ENCODE results near the gene MOB3B. TPM values are rescaled to one million over a fixed set of nuclear protein-coding genes. Genes with fewer than 3 reads are reported as not detected.
"Not testable (repeated sequence)": the region's sequence is repeated elsewhere in the genome, so short reads cannot be mapped to it uniquely, and the experiment has no call there.

Gene MOB3B
- total and polyA plus RNA-seq, 2 donors (not counting 1 experiment from before 2014, with no cell fraction given) = under 0.01 to 0.15 TPM

DNA sequence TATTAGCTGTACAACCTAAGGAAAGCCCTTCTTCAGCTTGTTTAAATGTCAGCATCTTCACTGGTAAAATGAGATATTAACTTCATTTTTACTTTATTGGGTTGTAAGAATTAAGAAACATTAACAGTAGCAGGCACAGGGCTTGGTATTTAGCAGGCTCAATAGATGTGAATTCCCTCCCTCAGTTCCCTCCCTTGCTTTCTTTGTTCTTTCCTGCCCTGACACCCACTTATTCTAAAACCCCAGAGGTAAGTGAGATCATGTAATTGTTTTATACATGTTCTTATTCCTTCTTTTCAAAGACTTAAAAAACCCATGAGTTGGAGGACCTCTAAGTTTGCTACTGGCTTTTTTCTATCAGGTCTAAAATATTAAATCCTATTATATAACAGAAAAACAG, 78.9 kb downstream of the MOB3B start:
- no peaks in the 10 kb centered on the region for H3K27me3 ChIP-seq (ENCODE audit: control insufficient read depth, insufficient read depth, low read length)
- no peak overlapping the region for H3K27ac ChIP-seq (ENCODE audit: insufficient read depth, low read length)
- no peak overlapping the region for H3K4me2 ChIP-seq (ENCODE audit: extremely low read depth, insufficient read depth, low read length)
- H2AFZ ChIP-seq (ENCODE audit: low read length) = no peak overlapping the region
- no peaks in the 10 kb centered on the region for H3K79me2 ChIP-seq (ENCODE audit: control insufficient read depth, insufficient read depth, low read length)
- no peaks in the 10 kb centered on the region for H4K20me1 ChIP-seq (ENCODE audit: control insufficient read depth, extremely low read depth, insufficient read depth, low read length)
- H3K4me3 ChIP-seq (replicated peaks in 1 of 4; ENCODE audit: control extremely low read depth in 1 of 4, insufficient read depth in 1 of 4, low read depth in 3 of 4, low read length in 4 of 4) = no peak overlapping the region
- no peaks in the 10 kb centered on the region for H3K4me1 ChIP-seq (ENCODE audit: control insufficient read depth, extremely low read depth, insufficient read depth, low read length)
- no peak overlapping the region for H3K9ac ChIP-seq (ENCODE audit: insufficient read depth, low read length)
- TF ChIP-seq, protein P1, sequence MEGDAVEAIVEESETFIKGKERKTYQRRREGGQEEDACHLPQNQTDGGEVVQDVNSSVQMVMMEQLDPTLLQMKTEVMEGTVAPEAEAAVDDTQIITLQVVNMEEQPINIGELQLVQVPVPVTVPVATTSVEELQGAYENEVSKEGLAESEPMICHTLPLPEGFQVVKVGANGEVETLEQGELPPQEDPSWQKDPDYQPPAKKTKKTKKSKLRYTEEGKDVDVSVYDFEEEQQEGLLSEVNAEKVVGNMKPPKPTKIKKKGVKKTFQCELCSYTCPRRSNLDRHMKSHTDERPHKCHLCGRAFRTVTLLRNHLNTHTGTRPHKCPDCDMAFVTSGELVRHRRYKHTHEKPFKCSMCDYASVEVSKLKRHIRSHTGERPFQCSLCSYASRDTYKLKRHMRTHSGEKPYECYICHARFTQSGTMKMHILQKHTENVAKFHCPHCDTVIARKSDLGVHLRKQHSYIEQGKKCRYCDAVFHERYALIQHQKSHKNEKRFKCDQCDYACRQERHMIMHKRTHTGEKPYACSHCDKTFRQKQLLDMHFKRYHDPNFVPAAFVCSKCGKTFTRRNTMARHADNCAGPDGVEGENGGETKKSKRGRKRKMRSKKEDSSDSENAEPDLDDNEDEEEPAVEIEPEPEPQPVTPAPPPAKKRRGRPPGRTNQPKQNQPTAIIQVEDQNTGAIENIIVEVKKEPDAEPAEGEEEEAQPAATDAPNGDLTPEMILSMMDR (conservative IDR thresholded peaks at IDR 0.05 in 1 of 2, IDR thresholded peaks at IDR 0.05 in 1 of 2; ENCODE audit: low read depth in 1 of 2, low read length in 2 of 2) = no peak
- TF ChIP-seq EZH2 (IDR thresholded peaks at IDR 0.05; ENCODE audit: low read length, missing control alignments) = no peak
- no peak for DNase-seq (ENCODE audit: low read depth in 2 of 2)
- H3K9me3 ChIP-seq (ENCODE audit: control insufficient read depth, insufficient read depth, low read depth, low read length) = no peaks in the 10 kb centered on the region
- no peaks in the 10 kb centered on the region for H3K36me3 ChIP-seq (ENCODE audit: control insufficient read depth, insufficient read depth, low read length)

GRCh38 chr9:27448356-27448755, 81.3 kb downstream of the MOB3B start:
- not testable (repeated sequence) for H2AFZ ChIP-seq (ENCODE audit: low read length); H3K4me3 ChIP-seq (replicated peaks in 1 of 4; ENCODE audit: control extremely low read depth in 1 of 4, insufficient read depth in 1 of 4, low read depth in 3 of 4, low read length in 4 of 4); H3K27me3 ChIP-seq (ENCODE audit: control insufficient read depth, insufficient read depth, low read length); H3K27ac ChIP-seq (ENCODE audit: insufficient read depth, low read length); H3K9me3 ChIP-seq (ENCODE audit: control insufficient read depth, insufficient read depth, low read depth, low read length); H3K9ac ChIP-seq (ENCODE audit: insufficient read depth, low read length); H3K4me2 ChIP-seq (ENCODE audit: extremely low read depth, insufficient read depth, low read length); H3K36me3 ChIP-seq (ENCODE audit: control insufficient read depth, insufficient read depth, low read length); H4K20me1 ChIP-seq (ENCODE audit: control insufficient read depth, extremely low read depth, insufficient read depth, low read length); H3K79me2 ChIP-seq (ENCODE audit: control insufficient read depth, insufficient read depth, low read length); DNase-seq (ENCODE audit: low read depth in 2 of 2); H3K4me1 ChIP-seq (ENCODE audit: control insufficient read depth, extremely low read depth, insufficient read depth, low read length)

GRCh38 chr9:27447031-27447683, 82.5 kb downstream of the MOB3B start:
- Histone ChIP-seq H4K20me1 (ENCODE audit: control insufficient read depth, extremely low read depth, insufficient read depth, low read length) (no peaks in the 10 kb centered on the region), H3K27ac (ENCODE audit: insufficient read depth, low read length) (no peak overlapping the region), H2AFZ (ENCODE audit: low read length) (no peak overlapping the region), H3K4me3 (replicated peaks in 1 of 4; ENCODE audit: control extremely low read depth in 1 of 4, insufficient read depth in 1 of 4, low read depth in 3 of 4, low read length in 4 of 4) (no peak overlapping the region), H3K27me3 (ENCODE audit: control insufficient read depth, insufficient read depth, low read length) (no peaks in the 10 kb centered on the region), H3K36me3 (ENCODE audit: control insufficient read depth, insufficient read depth, low read length) (no peaks in the 10 kb centered on the region), H3K4me1 (ENCODE audit: control insufficient read depth, extremely low read depth, insufficient read depth, low read length) (no peaks in the 10 kb centered on the region), H3K9ac (ENCODE audit: insufficient read depth, low read length) (no peak overlapping the region), H3K4me2 (ENCODE audit: extremely low read depth, insufficient read depth, low read length) (no peak overlapping the region), H3K79me2 (ENCODE audit: control insufficient read depth, insufficient read depth, low read length) (no peaks in the 10 kb centered on the region), H3K9me3 (ENCODE audit: control insufficient read depth, insufficient read depth, low read depth, low read length) (no peaks in the 10 kb centered on the region)
- TF ChIP-seq EZH2 (IDR thresholded peaks at IDR 0.05; ENCODE audit: low read length, missing control alignments) = no peak
- TF ChIP-seq, protein P1 (conservative IDR thresholded peaks at IDR 0.05 in 1 of 2, IDR thresholded peaks at IDR 0.05 in 1 of 2; ENCODE audit: low read depth in 1 of 2, low read length in 2 of 2) = no peak
- DNase-seq (ENCODE audit: low read depth in 2 of 2) = no peak
